Lower lobe of right lung (tissue), 2 donors: Measurements from ENCODE around the gene FSTL3. TPM values are rescaled to one million over a fixed set of nuclear protein-coding genes. Genes with fewer than 3 reads are reported as not detected.

Experiments used
- ATAC-seq, 2 donors: fragments of 200-7000 bp; cut with Tn5 transposase; one replicate each; pipeline ENCODE4 v1.9.1; 2020 to 2022; ENCODE audit warnings: mild to moderate bottlenecking in 2 of 2, moderate library complexity in 2 of 2
- DNase-seq: peaks from one replicate; pipeline ENCODE4 v3.0.0-alpha.2; 2020
- H3K27ac ChIP-seq: fragments of 200-600 bp; one replicate; pipeline ENCODE4 v1.8.0; 2022
- H3K27me3 ChIP-seq: fragments of 200-600 bp; one replicate; pipeline ENCODE4 v1.8.0; 2022; ENCODE audit warnings: low read depth
- H3K36me3 ChIP-seq: fragments of 200-600 bp; one replicate; pipeline ENCODE4 v1.8.0; 2022; ENCODE audit warnings: mild to moderate bottlenecking
- H3K4me1 ChIP-seq: fragments of 200-600 bp; one replicate; pipeline ENCODE4 v1.8.0; 2022
- H3K4me3 ChIP-seq: fragments of 200-600 bp; one replicate; pipeline ENCODE4 v1.8.0; 2022; ENCODE audit warnings: mild to moderate bottlenecking
- H3K9me3 ChIP-seq: fragments of 200-600 bp; one replicate; pipeline ENCODE4 v1.8.0; 2022
- CTCF ChIP-seq: fragments of 200-600 bp; IDR thresholded peaks from one replicate; pipeline ENCODE4 v1.8.0; 2022; ENCODE audit warnings: antibody characterized with exemption, mild to moderate bottlenecking
- intact Hi-C: fragments of 100-400 bp; cut with DNase I; formaldehyde crosslinking; loops from one replicate; pipeline ENCODE4 v1.11.0; 2022
- total RNA-seq: library from RNA; stranded (reverse); fragmentation: NEBNext Ultra II Directional; extraction: Animal tissue kit (Norgen Biotek cat#: 25700); gene quantifications from one replicate; pipeline ENCODE4 v1.2.1, GENCODE V29; 2021
- donor health status: DM: no; HTN: yes; CAD: no; lungs with severe emphysema.

FSTL3 gene
- total RNA-seq, 1 donor from 2014 or later: 48.0 TPM

GRCh38 chr19:670609-671075, 5.5 kb upstream of the FSTL3 start:
- intact Hi-C loops: no loop called here
- ATAC-seq: no peak

GRCh38 chr19:674282-675151, 1.7 kb upstream of the FSTL3 start:
- intact Hi-C loops: no loop called here

More at GRCh38 chr19:670609-671075, 5.5 kb upstream of the FSTL3 start:
- no peak for DNase-seq
- no peak overlapping the region for H3K27ac ChIP-seq
- H3K27me3 ChIP-seq: peaks cover 6% of the 10 kb centered on the region
- TF ChIP-seq CTCF: no peak
- peaks cover 1% of the 10 kb centered on the region for H3K4me1 ChIP-seq
- no peak overlapping the region for H3K4me3 ChIP-seq
- no peaks in the 10 kb centered on the region for H3K36me3 ChIP-seq
- no peaks in the 10 kb centered on the region for H3K9me3 ChIP-seq

GRCh38 chr19:676007-676338, 219 bp upstream of the FSTL3 start:
- H3K9me3 ChIP-seq: no peaks in the 10 kb centered on the region
- H3K4me1 ChIP-seq: peaks cover 34% of the 10 kb centered on the region
- peak overlapping the region; percentile 57 for H3K4me3 ChIP-seq
- H3K36me3 ChIP-seq: no peaks in the 10 kb centered on the region
- H3K27me3 ChIP-seq: peaks cover 13% of the 10 kb centered on the region
- TF ChIP-seq CTCF: no peak
- no peak overlapping the region for H3K27ac ChIP-seq
- intact Hi-C loops: no loop called here
- ATAC-seq (no peak), DNase-seq (no peak)

More at GRCh38 chr19:674282-675151, 1.7 kb upstream of the FSTL3 start:
- H3K4me1 ChIP-seq: peaks cover 32% of the 10 kb centered on the region
- DNase-seq (no peak), ATAC-seq (no peak)
- peaks cover 13% of the 10 kb centered on the region for H3K27me3 ChIP-seq
- H3K9me3 ChIP-seq: no peaks in the 10 kb centered on the region
- H3K27ac ChIP-seq: no peak overlapping the region
- no peak overlapping the region for H3K4me3 ChIP-seq
- no peak for TF ChIP-seq CTCF
- no peaks in the 10 kb centered on the region for H3K36me3 ChIP-seq

GRCh38 chr19:677201-677600, 1.0 kb downstream of the FSTL3 start:
- Histone ChIP-seq H3K4me3 (peak overlapping the region; percentile 57), H3K9me3 (no peaks in the 10 kb centered on the region), H3K27me3 (peaks cover 13% of the 10 kb centered on the region), H3K36me3 (peaks cover 3% of the 10 kb centered on the region), H3K27ac (peak overlapping the region; percentile 90), H3K4me1 (peaks cover 40% of the 10 kb centered on the region)
- DNase-seq (peak; percentile 80), ATAC-seq (peak; percentile 6 to 50)
- intact Hi-C loops: no loop called here
- TF ChIP-seq CTCF: no peak

GRCh38 chr19:677601-678436, 1.6 kb downstream of the FSTL3 start:
- DNase-seq (no peak), ATAC-seq (no peak)
- intact Hi-C loops: no loop called here
- Histone ChIP-seq H3K27ac (peak overlapping the region; percentile 90), H3K4me3 (peak overlapping the region; percentile 57), H3K4me1 (peaks cover 40% of the 10 kb centered on the region), H3K36me3 (peaks cover 3% of the 10 kb centered on the region), H3K27me3 (peaks cover 13% of the 10 kb centered on the region), H3K9me3 (no peaks in the 10 kb centered on the region)
- TF ChIP-seq CTCF: no peak
